AG04450 (cell line): ENCODE measurements around the gene CYTH3. TPM values are rescaled to one million over a fixed set of nuclear protein-coding genes. Genes with fewer than 3 reads are reported as not detected.

Experiments
- CTCF ChIA-PET: fragments of 300-600, 350-600 bp; formaldehyde crosslinking; extraction: SDS; loops from one replicate; lab custom pipeline; 2022; ENCODE audit warnings: antibody characterized with exemption, inconsistent platforms; lab: Charles Lee
- POLR2A ChIA-PET: fragments of 350-600 bp; formaldehyde crosslinking; extraction: SDS; loops from one replicate; lab custom pipeline; 2021; ENCODE audit warnings: antibody characterized with exemption, inconsistent platforms; lab: Yijun Ruan, JAX
- DNase-seq: peaks from one replicate; pipeline ENCODE4 v3.0.0-alpha.2; 2011; ENCODE audit warnings: low read depth, low spot score
- H3K27ac ChIP-seq: one replicate; pipeline ENCODE4 v1.5.1; 2012; ENCODE audit warnings: low read depth, low read length, control low read depth
- H3K27me3 ChIP-seq: one replicate; pipeline ENCODE4 v1.6.0; 2012; ENCODE audit warnings: low read length; ENCODE audit not compliant: control insufficient read depth, insufficient read depth
- H3K4me3 ChIP-seq: 2 replicates; pipeline ENCODE4 v1.5.1; 2011; ENCODE audit warnings: mild to moderate bottlenecking, low read depth, low read length, control low read depth
- H3K9me3 ChIP-seq: 2 replicates; pipeline ENCODE4 v1.5.1; 2012; ENCODE audit warnings: low read length; ENCODE audit not compliant: control insufficient read depth, insufficient read depth
- CTCF ChIP-seq: IDR thresholded peaks from 2 replicates; pipeline ENCODE4 v1.5.1; 2011; ENCODE audit warnings: low read depth, low read length, control low read depth, inconsistent platforms
- polyA plus RNA-seq: library from polyadenylated mRNA; depleted of rRNA; stranded (reverse); fragments of >200 nt; gene quantifications from 2 replicates; pipeline ENCODE4 v1.2.3, GENCODE V29; 2011

Gene CYTH3
- polyA plus RNA-seq, 1 experiment: 30.2 TPM

DNA sequence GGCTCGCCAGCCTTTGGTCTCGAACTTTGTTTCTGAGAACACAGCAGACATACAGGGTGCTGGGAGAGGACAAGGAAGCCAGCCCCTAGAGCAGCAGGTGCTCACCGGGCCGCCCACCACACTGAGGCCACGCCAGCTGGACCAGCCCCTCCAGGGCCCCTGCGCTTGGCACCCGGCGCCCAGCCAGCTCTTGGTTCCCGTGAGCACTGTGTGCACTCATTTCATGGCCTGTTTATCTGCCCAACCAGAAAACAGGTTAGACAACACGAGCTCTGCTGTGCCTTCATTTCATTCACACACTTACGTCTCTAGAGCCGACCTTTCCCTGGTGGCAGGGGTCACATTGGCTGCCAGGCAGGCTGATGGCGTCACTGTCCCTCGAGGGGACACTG lies 104.0 kb downstream of the CYTH3 start:
- ChIA-PET POLR2A (no interaction called here), CTCF (interaction anchor here (2.0 kb wide), 1 partner anchor 8 kb away, joined by 8 read pairs; no protein-coding TSS in a partner anchor)
- DNase-seq: no peak
- H3K27me3 ChIP-seq: no peaks in the 10 kb centered on the region
- TF ChIP-seq CTCF: no peak
- H3K9me3 ChIP-seq: no peaks in the 10 kb centered on the region; the same call in 1 of the 2 replicates
- no peak overlapping the region for H3K27ac ChIP-seq
- H3K4me3 ChIP-seq: no peak overlapping the region

DNA sequence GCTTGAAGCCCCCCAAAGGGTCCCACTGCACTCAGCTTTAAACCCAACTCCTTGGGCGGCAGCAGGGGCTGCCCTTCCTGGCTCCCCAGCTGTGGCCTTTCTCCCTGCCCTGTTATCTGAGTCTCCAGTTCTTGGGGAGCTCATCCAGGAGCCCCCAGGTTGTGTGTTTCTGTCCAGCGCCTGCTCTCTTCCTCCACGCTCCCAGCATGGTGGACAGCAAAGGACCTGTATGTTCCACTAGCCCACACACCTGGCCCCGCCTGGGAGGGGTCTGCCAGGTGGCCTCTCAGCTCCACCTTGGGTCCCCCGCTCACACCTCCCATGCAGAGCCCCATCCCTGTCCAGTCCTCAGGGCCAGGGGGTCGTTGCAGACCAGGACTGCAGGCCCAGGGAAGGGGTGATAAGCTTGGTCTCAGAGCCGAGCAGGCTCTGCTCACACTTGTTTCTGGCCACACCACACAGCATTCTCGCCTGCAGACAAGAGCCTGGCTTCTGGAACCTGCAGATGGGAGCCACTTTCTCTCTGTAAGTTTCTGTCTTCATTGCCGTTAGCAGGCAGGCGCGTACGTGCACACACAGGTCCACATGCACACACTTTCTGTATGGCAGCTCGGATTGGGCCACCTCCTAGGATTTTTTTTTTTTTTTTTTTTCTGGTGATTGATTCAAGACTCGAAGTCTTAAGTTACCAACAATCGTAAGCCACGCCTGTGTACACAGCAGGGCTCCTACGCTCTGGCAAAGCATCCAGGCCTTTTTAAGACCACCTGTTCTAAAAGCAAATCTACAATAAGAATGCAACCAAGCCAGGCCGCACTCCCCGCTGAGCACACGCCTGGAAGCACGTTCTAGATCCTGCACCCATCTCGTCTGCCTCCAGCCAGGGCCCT lies 104.6 kb downstream of the CYTH3 start:
- no peak overlapping the region for H3K27ac ChIP-seq
- no peak for DNase-seq
- ChIA-PET POLR2A (interaction anchor here (0.5 to 0.6 kb wide), 2 partner anchors 160 to 166 kb away, joined by 6 to 8 read pairs; no protein-coding TSS in a partner anchor), CTCF (no interaction called here)
- no peak for TF ChIP-seq CTCF
- no peaks in the 10 kb centered on the region for H3K27me3 ChIP-seq
- H3K9me3 ChIP-seq: no peaks in the 10 kb centered on the region; the same call in 1 of the 2 replicates
- no peak overlapping the region for H3K4me3 ChIP-seq

DNA sequence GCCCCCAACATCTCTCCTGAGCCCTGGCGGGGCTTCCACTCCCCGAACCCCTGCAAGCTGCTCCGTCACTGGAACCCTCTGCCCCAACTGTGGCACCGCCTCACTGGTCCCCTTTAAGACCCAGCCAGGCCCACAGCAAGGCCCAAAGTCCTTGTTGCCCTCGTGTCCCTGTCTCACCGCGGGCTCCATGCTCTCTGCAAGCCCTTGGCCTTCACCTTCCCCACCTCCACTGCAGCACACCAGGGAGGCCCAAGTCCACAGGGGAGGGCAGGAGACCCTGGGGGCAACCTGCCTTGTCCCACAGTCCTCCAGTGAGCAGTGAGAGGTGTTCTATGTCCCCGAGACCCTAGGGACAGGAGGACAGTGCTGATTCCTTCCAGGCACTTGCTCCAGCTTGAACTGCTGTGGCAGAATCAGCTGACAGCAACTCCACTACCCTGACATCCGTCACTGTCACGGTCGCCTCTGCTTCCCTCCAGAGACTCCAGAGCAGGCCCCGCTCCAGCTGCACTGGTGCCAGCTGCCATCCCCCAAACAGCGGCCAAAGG lies 105.3 kb downstream of the CYTH3 start:
- no peaks in the 10 kb centered on the region for H3K27me3 ChIP-seq
- H3K4me3 ChIP-seq: no peak overlapping the region
- no peaks in the 10 kb centered on the region; the same call in 1 of the 2 replicates for H3K9me3 ChIP-seq
- DNase-seq: no peak
- no peak overlapping the region for H3K27ac ChIP-seq
- ChIA-PET POLR2A (interaction anchor here (0.5 kb wide), 1 partner anchor 166 kb away, joined by 6 read pairs; no protein-coding TSS in a partner anchor), CTCF (no interaction called here)
- no peak for TF ChIP-seq CTCF

- no peaks in the 10 kb centered on the region; the same call in 1 of the 2 replicates for H3K9me3 ChIP-seq
- H3K4me3 ChIP-seq: no peak overlapping the region
- H3K27ac ChIP-seq: no peak overlapping the region
- TF ChIP-seq CTCF: no peak
- CTCF ChIA-PET: no interaction called here
- H3K27me3 ChIP-seq: no peaks in the 10 kb centered on the region
- POLR2A ChIA-PET: no interaction called here
- no peak for DNase-seq
Measured at GRCh38 chr7:6166443-6166891, 106.0 kb downstream of the CYTH3 start.
